ENCODE measurements around the gene PKHD1. TPM values are rescaled to one million over a fixed set of nuclear protein-coding genes. Genes with fewer than 3 reads are reported as not detected.

Gene PKHD1
- total and polyA plus RNA-seq, 2 donors: 0.02 to 0.05 TPM

DNA sequence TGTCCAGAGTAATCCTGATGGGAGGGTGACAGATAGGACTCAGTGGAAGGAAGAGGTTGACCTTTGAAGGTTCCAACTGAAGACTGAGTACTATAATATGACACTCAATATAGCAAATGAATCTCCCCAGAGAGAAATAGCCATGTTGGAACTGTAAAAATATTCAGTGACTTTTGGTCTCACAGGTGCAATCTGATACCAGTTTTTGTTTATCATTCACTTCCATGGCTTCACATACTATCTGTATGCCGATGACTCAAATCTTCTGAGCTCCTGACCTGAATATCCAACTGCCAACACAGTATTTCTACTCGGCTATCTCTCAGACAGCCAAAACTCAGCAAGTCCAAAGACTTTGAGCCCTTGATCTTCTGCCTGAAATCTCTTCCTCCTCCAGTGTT lies 21.8 kb upstream of the PKHD1 start:
- no peak for DNase-seq (ENCODE audit: low read depth in 6 of 9, low spot score in 9 of 9)
- Histone ChIP-seq H3K27ac (ENCODE audit: low read depth in 1 of 2, low read length in 1 of 2) (no peak overlapping the region), H3K4me3 (ENCODE audit: low read length in 2 of 2) (no peak overlapping the region), H3K4me1 (ENCODE audit: control insufficient read depth in 2 of 2, insufficient read depth in 2 of 2, low read length in 2 of 2) (no peaks in the 10 kb centered on the region), H3K27me3 (ENCODE audit: control insufficient read depth in 2 of 2, insufficient read depth in 1 of 2, low read length in 1 of 2) (no peaks in the 10 kb centered on the region), H3K36me3 (ENCODE audit: control insufficient read depth in 2 of 2, insufficient read depth in 2 of 2, low read length in 1 of 2) (no peaks in the 10 kb centered on the region), H3K9me3 (ENCODE audit: control insufficient read depth in 2 of 2, insufficient read depth in 1 of 2, low read length in 1 of 2) (peaks cover 0 to 8% of the 10 kb centered on the region in 2 donors)
- 92% methylated on average over 2 of the region's 2 CpGs for whole genome bisulfite sequencing

DNA sequence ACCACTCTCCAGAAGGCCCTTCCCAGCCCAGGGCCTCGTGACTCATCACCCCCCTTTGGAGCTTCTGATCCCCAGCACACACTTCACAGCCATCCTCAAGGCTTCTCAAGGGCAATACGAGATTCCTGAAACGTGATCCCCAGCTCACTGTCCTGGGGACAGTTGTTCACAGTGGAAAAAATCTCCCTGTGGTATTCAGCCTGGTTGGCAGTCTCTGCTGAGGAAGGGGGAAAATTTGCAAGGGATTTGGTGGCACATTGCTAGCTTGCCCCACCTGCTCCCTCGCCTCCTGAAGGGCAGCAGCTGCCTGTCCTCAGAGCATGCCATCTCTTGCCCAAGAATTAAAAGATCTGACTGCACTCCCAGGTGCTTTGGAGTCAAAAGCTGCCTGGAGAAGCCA lies 20.7 kb upstream of the PKHD1 start:
- Histone ChIP-seq H3K4me1 (ENCODE audit: control insufficient read depth in 2 of 2, insufficient read depth in 2 of 2, low read length in 2 of 2) (no peaks in the 10 kb centered on the region), H3K27ac (ENCODE audit: low read depth in 1 of 2, low read length in 1 of 2) (no peak overlapping the region), H3K36me3 (ENCODE audit: control insufficient read depth in 2 of 2, insufficient read depth in 2 of 2, low read length in 1 of 2) (no peaks in the 10 kb centered on the region), H3K27me3 (ENCODE audit: control insufficient read depth in 2 of 2, insufficient read depth in 1 of 2, low read length in 1 of 2) (no peaks in the 10 kb centered on the region), H3K4me3 (ENCODE audit: low read length in 2 of 2) (no peak overlapping the region), H3K9me3 (ENCODE audit: control insufficient read depth in 2 of 2, insufficient read depth in 1 of 2, low read length in 1 of 2) (peaks cover 0 to 8% of the 10 kb centered on the region in 2 donors)
- DNase-seq (ENCODE audit: low read depth in 6 of 9, low spot score in 9 of 9): no peak
- 78% methylated on average over 4 of the region's 4 CpGs for WGBS

DNA sequence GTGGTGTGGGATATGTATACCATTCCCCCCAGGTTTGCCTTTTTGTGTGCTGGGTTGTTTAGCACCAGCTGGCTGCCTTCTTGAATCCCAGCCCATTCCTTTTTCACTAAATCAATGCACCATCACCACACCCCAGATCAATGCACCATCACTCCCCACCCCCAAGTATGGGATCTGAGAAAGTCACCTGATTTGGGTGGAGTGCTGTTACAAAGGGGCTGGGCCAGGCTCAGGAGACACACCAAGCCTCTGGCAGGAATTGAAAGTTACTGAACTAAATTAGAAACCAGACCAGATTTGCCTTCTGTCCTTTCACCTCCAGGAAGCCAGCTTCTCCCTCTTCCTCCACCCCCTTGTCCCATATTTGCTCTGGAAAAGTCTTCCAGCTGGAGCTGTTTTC lies 19.6 kb upstream of the PKHD1 start:
- Histone ChIP-seq H3K4me3 (ENCODE audit: low read length in 2 of 2) (no peak overlapping the region), H3K4me1 (ENCODE audit: control insufficient read depth in 2 of 2, insufficient read depth in 2 of 2, low read length in 2 of 2) (no peaks in the 10 kb centered on the region), H3K9me3 (ENCODE audit: control insufficient read depth in 2 of 2, insufficient read depth in 1 of 2, low read length in 1 of 2) (peaks cover 0 to 4% of the 10 kb centered on the region in 2 donors), H3K27me3 (ENCODE audit: control insufficient read depth in 2 of 2, insufficient read depth in 1 of 2, low read length in 1 of 2) (no peaks in the 10 kb centered on the region), H3K36me3 (ENCODE audit: control insufficient read depth in 2 of 2, insufficient read depth in 2 of 2, low read length in 1 of 2) (no peaks in the 10 kb centered on the region), H3K27ac (ENCODE audit: low read depth in 1 of 2, low read length in 1 of 2) (no peak overlapping the region)
- DNase-seq (ENCODE audit: low read depth in 6 of 9, low spot score in 9 of 9): no peak

DNA sequence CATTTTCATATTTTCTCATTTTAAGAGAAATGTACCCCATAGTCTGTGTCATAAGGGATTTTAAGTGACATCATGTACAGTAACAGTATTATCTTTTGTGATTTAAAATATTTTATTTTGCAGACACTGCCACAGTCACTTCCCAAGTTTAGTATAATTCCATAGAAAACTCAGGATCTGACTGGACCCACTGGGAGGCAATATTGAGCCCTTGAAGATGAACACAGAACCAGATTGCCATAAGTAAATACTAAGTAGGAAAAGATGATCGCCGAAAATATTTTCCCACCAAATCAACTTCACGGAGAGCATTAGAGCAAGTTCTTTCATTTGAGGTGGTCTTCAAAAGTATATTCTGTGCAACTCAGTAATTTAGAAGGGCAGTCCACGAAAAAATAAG lies 17.6 kb upstream of the PKHD1 start:
- no peak overlapping the region for H3K4me3 ChIP-seq (ENCODE audit: low read length in 2 of 2)
- DNase-seq (ENCODE audit: low read depth in 6 of 9, low spot score in 9 of 9): no peak
- H3K9me3 ChIP-seq (ENCODE audit: control insufficient read depth in 2 of 2, insufficient read depth in 1 of 2, low read length in 1 of 2): no peaks in the 10 kb centered on the region
- no peaks in the 10 kb centered on the region for H3K27me3 ChIP-seq (ENCODE audit: control insufficient read depth in 2 of 2, insufficient read depth in 1 of 2, low read length in 1 of 2)
- H3K4me1 ChIP-seq (ENCODE audit: control insufficient read depth in 2 of 2, insufficient read depth in 2 of 2, low read length in 2 of 2): no peaks in the 10 kb centered on the region
- no peak overlapping the region for H3K27ac ChIP-seq (ENCODE audit: low read depth in 1 of 2, low read length in 1 of 2)
- no peaks in the 10 kb centered on the region for H3K36me3 ChIP-seq (ENCODE audit: control insufficient read depth in 2 of 2, insufficient read depth in 2 of 2, low read length in 1 of 2)
- 93% methylated on average over 4 of the region's 4 CpGs for WGBS

DNA sequence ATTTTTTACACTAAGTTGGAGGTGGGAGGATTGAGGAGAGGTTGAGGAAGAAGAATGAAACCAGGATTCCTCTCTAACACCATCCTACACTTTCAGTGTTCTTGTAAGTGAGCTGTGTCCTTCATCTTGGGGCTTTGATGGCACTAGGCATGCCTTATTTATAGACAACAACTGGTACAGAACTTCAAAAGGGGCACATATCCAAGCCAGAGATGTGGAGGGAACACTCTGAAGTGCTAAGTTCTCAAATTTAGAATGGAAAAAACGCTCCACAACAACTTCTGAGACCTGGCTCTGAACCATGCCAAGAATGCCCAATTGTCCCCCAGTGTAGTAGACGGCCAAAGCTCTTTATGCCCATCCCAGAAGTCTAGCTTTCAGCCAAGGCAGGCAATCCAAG lies 16.2 kb upstream of the PKHD1 start:
- no peak for DNase-seq (ENCODE audit: low read depth in 6 of 9, low spot score in 9 of 9)
- Histone ChIP-seq H3K36me3 (ENCODE audit: control insufficient read depth in 2 of 2, insufficient read depth in 2 of 2, low read length in 1 of 2) (no peaks in the 10 kb centered on the region), H3K27me3 (ENCODE audit: control insufficient read depth in 2 of 2, insufficient read depth in 1 of 2, low read length in 1 of 2) (no peaks in the 10 kb centered on the region), H3K27ac (ENCODE audit: low read depth in 1 of 2, low read length in 1 of 2) (no peak overlapping the region), H3K4me3 (ENCODE audit: low read length in 2 of 2) (no peak overlapping the region), H3K9me3 (ENCODE audit: control insufficient read depth in 2 of 2, insufficient read depth in 1 of 2, low read length in 1 of 2) (no peaks in the 10 kb centered on the region), H3K4me1 (ENCODE audit: control insufficient read depth in 2 of 2, insufficient read depth in 2 of 2, low read length in 2 of 2) (no peaks in the 10 kb centered on the region)
- 89% methylated on average over 2 of the region's 2 CpGs for WGBS

DNA sequence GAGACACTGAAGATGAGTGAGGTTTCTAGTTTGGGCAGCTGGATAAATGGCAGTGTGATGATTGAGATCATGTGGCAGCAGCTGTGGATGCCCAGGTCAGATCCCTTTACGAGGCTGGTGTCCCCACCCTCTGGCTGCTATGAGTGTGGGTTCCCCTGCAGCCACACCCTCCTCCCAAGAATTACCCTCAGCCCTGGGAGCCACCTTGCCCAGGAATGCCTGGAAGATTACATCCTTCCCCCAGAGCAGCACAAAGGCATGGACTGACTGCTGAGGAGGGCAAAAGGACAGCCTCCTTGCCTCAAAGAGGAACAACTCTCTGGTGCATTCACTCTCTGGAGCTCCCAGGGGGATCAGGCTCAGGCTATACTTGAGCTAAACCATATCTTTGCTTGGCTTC lies 15.0 kb upstream of the PKHD1 start:
- H3K27ac ChIP-seq (ENCODE audit: low read depth in 1 of 2, low read length in 1 of 2): no peak overlapping the region
- no peak overlapping the region for H3K4me3 ChIP-seq (ENCODE audit: low read length in 2 of 2)
- no peak for DNase-seq (ENCODE audit: low read depth in 6 of 9, low spot score in 9 of 9)
- H3K9me3 ChIP-seq (ENCODE audit: control insufficient read depth in 2 of 2, insufficient read depth in 1 of 2, low read length in 1 of 2): no peaks in the 10 kb centered on the region
- no peaks in the 10 kb centered on the region for H3K4me1 ChIP-seq (ENCODE audit: control insufficient read depth in 2 of 2, insufficient read depth in 2 of 2, low read length in 2 of 2)
- WGBS: 77% methylated on average over 1 of the region's 1 CpG
- no peaks in the 10 kb centered on the region for H3K27me3 ChIP-seq (ENCODE audit: control insufficient read depth in 2 of 2, insufficient read depth in 1 of 2, low read length in 1 of 2)
- no peaks in the 10 kb centered on the region for H3K36me3 ChIP-seq (ENCODE audit: control insufficient read depth in 2 of 2, insufficient read depth in 2 of 2, low read length in 1 of 2)

DNA sequence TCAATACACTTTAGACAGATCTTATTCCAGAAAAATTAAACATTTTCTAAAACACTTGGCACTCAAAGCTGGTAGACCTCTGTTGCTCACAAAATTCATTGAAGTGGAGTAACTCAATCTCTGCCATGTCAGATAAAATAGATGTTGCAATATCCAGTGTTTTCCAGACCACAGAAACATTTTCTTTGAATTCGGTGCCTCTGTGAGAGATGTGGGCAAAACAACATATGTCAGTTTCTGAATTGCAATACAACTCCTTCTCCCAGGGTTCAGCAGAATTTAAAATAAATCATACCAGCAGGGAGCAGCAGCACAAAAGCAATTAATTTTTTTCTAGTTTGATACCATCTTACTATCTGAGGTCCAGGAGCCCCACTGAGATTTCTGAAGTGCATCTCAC lies 11.3 kb upstream of the PKHD1 start:
- no peak for DNase-seq (ENCODE audit: low read depth in 6 of 9, low spot score in 9 of 9)
- Histone ChIP-seq H3K9me3 (ENCODE audit: control insufficient read depth in 2 of 2, insufficient read depth in 1 of 2, low read length in 1 of 2) (no peaks in the 10 kb centered on the region), H3K27ac (ENCODE audit: low read depth in 1 of 2, low read length in 1 of 2) (no peak overlapping the region), H3K27me3 (ENCODE audit: control insufficient read depth in 2 of 2, insufficient read depth in 1 of 2, low read length in 1 of 2) (no peaks in the 10 kb centered on the region), H3K4me3 (ENCODE audit: low read length in 2 of 2) (no peak overlapping the region), H3K36me3 (ENCODE audit: control insufficient read depth in 2 of 2, insufficient read depth in 2 of 2, low read length in 1 of 2) (no peaks in the 10 kb centered on the region), H3K4me1 (ENCODE audit: control insufficient read depth in 2 of 2, insufficient read depth in 2 of 2, low read length in 2 of 2) (no peaks in the 10 kb centered on the region)
- 50% methylated on average over 1 of the region's 1 CpG for WGBS

DNA sequence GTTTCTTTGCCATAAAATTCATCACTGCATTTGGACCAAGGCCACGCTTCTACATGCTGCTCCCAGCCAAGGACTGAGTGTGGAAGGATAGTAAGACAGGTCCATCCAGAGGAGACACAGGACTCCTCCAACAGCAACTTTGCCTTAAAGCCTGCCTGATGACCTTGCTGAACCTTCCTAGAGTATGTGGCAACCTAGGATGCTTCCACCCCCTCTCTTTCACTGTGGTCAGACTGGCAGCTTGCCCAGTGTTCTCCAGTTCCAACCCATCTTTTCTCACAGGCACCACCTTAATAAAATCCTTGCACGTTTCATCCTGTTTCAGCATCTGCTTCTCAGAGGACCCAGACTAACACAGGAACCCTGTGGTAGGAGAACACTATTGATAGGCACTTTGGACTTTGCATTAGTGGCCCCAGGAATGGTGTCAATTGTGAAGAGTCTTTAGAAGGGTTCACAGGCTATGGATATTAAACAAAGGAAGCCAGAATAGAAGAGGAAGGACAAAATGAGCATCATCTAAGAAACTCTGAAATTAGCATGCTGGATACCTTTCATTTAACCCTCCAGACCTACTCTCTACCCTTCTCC lies 2.4 kb upstream of the PKHD1 start:
- H3K4me3 ChIP-seq (ENCODE audit: low read length in 2 of 2): no peak overlapping the region
- WGBS: 58% methylated on average over 2 of the region's 2 CpGs

DNA sequence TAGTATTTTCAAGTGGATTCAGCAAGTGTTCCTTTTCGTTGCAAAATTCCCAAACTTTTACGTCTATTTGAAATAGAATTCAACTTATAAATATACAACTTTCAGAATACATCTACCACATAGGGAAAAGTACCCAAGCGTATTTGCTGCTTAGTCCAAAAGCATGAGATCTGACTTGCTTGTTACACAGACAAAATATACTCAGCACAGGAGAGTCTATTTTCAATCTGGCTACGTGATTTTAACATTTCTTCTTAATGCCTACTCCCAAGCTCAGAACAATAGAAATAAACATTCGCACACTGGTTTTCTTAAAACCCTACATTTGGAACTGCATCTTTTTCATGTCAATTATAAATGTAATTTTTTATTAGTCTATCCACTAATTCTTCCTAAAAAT lies 672 bp downstream of the PKHD1 start:
- Histone ChIP-seq H3K27me3 (ENCODE audit: control insufficient read depth in 2 of 2, insufficient read depth in 1 of 2, low read length in 1 of 2) (no peaks in the 10 kb centered on the region), H3K36me3 (ENCODE audit: control insufficient read depth in 2 of 2, insufficient read depth in 2 of 2, low read length in 1 of 2) (no peaks in the 10 kb centered on the region), H3K27ac (ENCODE audit: low read depth in 1 of 2, low read length in 1 of 2) (no peak overlapping the region), H3K4me1 (ENCODE audit: control insufficient read depth in 2 of 2, insufficient read depth in 2 of 2, low read length in 2 of 2) (no peaks in the 10 kb centered on the region), H3K9me3 (ENCODE audit: control insufficient read depth in 2 of 2, insufficient read depth in 1 of 2, low read length in 1 of 2) (no peaks in the 10 kb centered on the region), H3K4me3 (ENCODE audit: low read length in 2 of 2) (no peak overlapping the region)
- 97% methylated on average over 5 of the region's 5 CpGs for WGBS
- no peak for DNase-seq (ENCODE audit: low read depth in 6 of 9, low spot score in 9 of 9)

More for the DNA sequence above, 2.4 kb upstream of the PKHD1 start:
- no peaks in the 10 kb centered on the region for H3K9me3 ChIP-seq (ENCODE audit: control insufficient read depth in 2 of 2, insufficient read depth in 1 of 2, low read length in 1 of 2)
- no peaks in the 10 kb centered on the region for H3K36me3 ChIP-seq (ENCODE audit: control insufficient read depth in 2 of 2, insufficient read depth in 2 of 2, low read length in 1 of 2)
- no peaks in the 10 kb centered on the region for H3K27me3 ChIP-seq (ENCODE audit: control insufficient read depth in 2 of 2, insufficient read depth in 1 of 2, low read length in 1 of 2)
- H3K27ac ChIP-seq (ENCODE audit: low read depth in 1 of 2, low read length in 1 of 2): no peak overlapping the region
- H3K4me1 ChIP-seq (ENCODE audit: control insufficient read depth in 2 of 2, insufficient read depth in 2 of 2, low read length in 2 of 2): no peaks in the 10 kb centered on the region
- no peak for DNase-seq (ENCODE audit: low read depth in 6 of 9, low spot score in 9 of 9)

DNA sequence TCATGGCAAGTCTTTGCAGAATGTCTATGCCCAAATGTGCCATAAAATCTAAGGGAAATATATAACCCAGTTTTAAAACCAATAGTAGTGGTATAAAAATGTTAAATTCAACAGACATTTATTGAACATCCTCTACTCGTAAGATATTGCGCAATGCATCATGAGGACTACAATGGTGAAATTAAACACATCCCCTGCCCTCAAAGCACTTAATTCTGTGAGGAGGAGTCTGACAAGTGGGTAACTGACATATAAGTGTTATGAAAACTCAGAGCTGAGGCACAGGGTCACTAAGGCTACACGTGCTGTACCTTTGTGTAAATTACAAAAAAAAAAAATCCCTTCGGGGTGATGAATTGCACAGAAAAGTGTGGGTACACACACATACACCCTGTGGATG lies 6.2 kb downstream of the PKHD1 start:
- H3K36me3 ChIP-seq (ENCODE audit: control insufficient read depth in 2 of 2, insufficient read depth in 2 of 2, low read length in 1 of 2): no peaks in the 10 kb centered on the region
- H3K27ac ChIP-seq (ENCODE audit: low read depth in 1 of 2, low read length in 1 of 2): no peak overlapping the region
- H3K27me3 ChIP-seq (ENCODE audit: control insufficient read depth in 2 of 2, insufficient read depth in 1 of 2, low read length in 1 of 2): no peaks in the 10 kb centered on the region
- no peaks in the 10 kb centered on the region for H3K4me1 ChIP-seq (ENCODE audit: control insufficient read depth in 2 of 2, insufficient read depth in 2 of 2, low read length in 2 of 2)
- H3K4me3 ChIP-seq (ENCODE audit: low read length in 2 of 2): no peak overlapping the region
- DNase-seq (ENCODE audit: low read depth in 6 of 9, low spot score in 9 of 9): no peak
- 98% methylated on average over 4 of the region's 4 CpGs for WGBS
- no peaks in the 10 kb centered on the region for H3K9me3 ChIP-seq (ENCODE audit: control insufficient read depth in 2 of 2, insufficient read depth in 1 of 2, low read length in 1 of 2)
